ENCODE results near the gene SERINC1. TPM values are rescaled to one million over a fixed set of nuclear protein-coding genes. Genes with fewer than 3 reads are reported as not detected.

SERINC1 gene
- total and polyA plus RNA-seq, 8 donors: 24.9 to 98.8 (median 50.1) TPM

GRCh38 chr6:122406187-122406586, 65.4 kb downstream of the SERINC1 start:
- Histone ChIP-seq H3K27me3 (no peaks in the 10 kb centered on the region), H3K4me1 (peaks cover 0 to 6% (median 0%) of the 10 kb centered on the region in 3 donors), H3K36me3 (no peaks in the 10 kb centered on the region), H3K27ac (no peak overlapping the region), H3K9me3 (no peaks in the 10 kb centered on the region), H3K4me3 (no peak overlapping the region)
- TF ChIP-seq CTCF (IDR thresholded peaks at IDR 0.05): no peak
- no peak for ATAC-seq
- intact Hi-C loops (cut with DNase I): no loop called here
- WGBS, 2 donors: 94 to 100% methylated on average over 1 of the region's 1 CpG
- no peak for DNase-seq
- no peak for FAIRE-seq

GRCh38 chr6:122405417-122405816, 66.2 kb downstream of the SERINC1 start:
- no peak for TF ChIP-seq CTCF (IDR thresholded peaks at IDR 0.05)
- intact Hi-C loops (cut with DNase I): no loop called here
- no peak for ATAC-seq
- no peak for FAIRE-seq
- WGBS, 2 donors: 70 to 71% methylated on average over 1 of the region's 1 CpG
- Histone ChIP-seq H3K36me3 (no peaks in the 10 kb centered on the region), H3K4me3 (no peak overlapping the region), H3K9me3 (no peaks in the 10 kb centered on the region), H3K4me1 (peaks cover 0 to 11% (median 0%) of the 10 kb centered on the region in 3 donors), H3K27ac (no peak overlapping the region), H3K27me3 (no peaks in the 10 kb centered on the region)
- no peak for DNase-seq

GRCh38 chr6:122404444-122404843, 67.2 kb downstream of the SERINC1 start:
- Histone ChIP-seq H3K27ac (no peak overlapping the region), H3K4me3 (no peak overlapping the region), H3K4me1 (peaks cover 0 to 12% (median 0%) of the 10 kb centered on the region in 3 donors), H3K27me3 (no peaks in the 10 kb centered on the region), H3K36me3 (no peaks in the 10 kb centered on the region), H3K9me3 (no peaks in the 10 kb centered on the region)
- DNase-seq: no peak
- TF ChIP-seq CTCF (IDR thresholded peaks at IDR 0.05): no peak
- FAIRE-seq: no peak
- WGBS, 2 donors: 50 to 59% methylated on average over 2 of the region's 2 CpGs
- intact Hi-C loops (cut with DNase I): no loop called here
- no peak for ATAC-seq

- FAIRE-seq (no peak), DNase-seq (no peak)
- 61 to 62% methylated on average over 4 of the region's 4 CpGs for WGBS, 2 donors
Observed at GRCh38 chr6:122401104-122401503, 70.5 kb downstream of the SERINC1 start.

More at GRCh38 chr6:122401104-122401503, 70.5 kb downstream of the SERINC1 start:
- no peak overlapping the region for H3K4me3 ChIP-seq
- no peaks in the 10 kb centered on the region for H3K27me3 ChIP-seq
- no peaks in the 10 kb centered on the region for H3K9me3 ChIP-seq
- TF ChIP-seq CTCF (IDR thresholded peaks at IDR 0.05): no peak
- intact Hi-C loops (cut with DNase I): no loop called here
- H3K27ac ChIP-seq: no peak overlapping the region
- ATAC-seq: no peak
- no peaks in the 10 kb centered on the region for H3K36me3 ChIP-seq
- peaks cover 0 to 12% (median 0%) of the 10 kb centered on the region in 3 donors for H3K4me1 ChIP-seq

Measured in pancreas (tissue), 10 donors.